ENCODE results near the gene DEPP1. TPM values are rescaled to one million over a fixed set of nuclear protein-coding genes. Genes with fewer than 3 reads are reported as not detected.
A peak's percentile ranks its signal among the peaks of the same experiment; 100 is the strongest.

The DEPP1 gene
- polyA plus RNA-seq, 2 of the 4 experiments (the other 2 are of a cell fraction): 0.46 to 0.92 TPM

- CTCF ChIA-PET: interaction anchor here (0.6 to 9.7 kb wide), 8 partner anchors 12 to 1270 kb away, joined by 3 to 69 read pairs (median 5); no protein-coding TSS in a partner anchor
- Histone ChIP-seq H3K4me1 (peaks cover 42% of the 10 kb centered on the region), H3K27ac (peak overlapping the region; percentile 76 to 90), H3K4me3 (no peak overlapping the region; the same call in 2 of the 3 replicates), H3K4me2 (peak overlapping the region; percentile 83), H3K9me3 (no peaks in the 10 kb centered on the region)
- POLR2A ChIA-PET: interaction anchor here (0.6 to 1.0 kb wide), 4 partner anchors 12 to 1305 kb away, joined by 4 to 8 read pairs (median 4); partner anchors contain the start of gene RASSF4
- 0 out of 6 replicates have a peak, but pooled peaks of 1 of the 2 experiments have one; percentile 2 for ATAC-seq
- no peak for FAIRE-seq
- DNase-seq (ENCODE audit: low read depth in 1 of 2, low spot score in 1 of 2): peak in 1 of 2 experiments; percentile 21
- TF ChIP-seq BHLHE40 (IDR thresholded peaks at IDR 0.05; ENCODE audit: low read depth, low read length): no peak
- no peak for TF ChIP-seq TP53 (CRISPR knock-in tag; IDR thresholded peaks at IDR 0.05)
- TF ChIP-seq JUN (IDR thresholded peaks at IDR 0.05): no peak
- no peak for TF ChIP-seq ESRRA (IDR thresholded peaks at IDR 0.05; ENCODE audit: borderline replicate concordance, low read length)
- 52% methylated on average over 8 of the region's 10 CpGs for WGBS (ENCODE audit: missing lambda C conversion rate)
Observed at GRCh38 chr10:44975431-44976331, 2.9 kb downstream of the DEPP1 start.

GRCh38 chr10:44974628-44975430 lies 3.8 kb downstream of the DEPP1 start:
- FAIRE-seq: no peak
- H3K27ac ChIP-seq: peak overlapping the region; percentile 76 to 90
- POLR2A ChIA-PET: no interaction called here

GRCh38 chr10:44974082-44974627 lies 4.5 kb downstream of the DEPP1 start:
- FAIRE-seq (no peak), DNase-seq (ENCODE audit: low read depth in 1 of 2, low spot score in 1 of 2) (no peak), ATAC-seq (no peak)
- Histone ChIP-seq H3K9me3 (no peaks in the 10 kb centered on the region), H3K4me2 (peak overlapping the region; percentile 83), H3K4me1 (peaks cover 26% of the 10 kb centered on the region), H3K27ac (peak overlapping the region; percentile 76 to 90), H3K4me3 (peak overlapping the region; percentile 47)
- ChIA-PET CTCF (interaction anchor here (0.8 to 9.7 kb wide), 9 partner anchors 8 to 117 kb away, joined by 3 to 69 read pairs (median 5); no protein-coding TSS in a partner anchor), POLR2A (interaction anchor here (0.6 to 1.4 kb wide), 2 partner anchors 10 to 15 kb away, joined by 3 to 5 read pairs; partner anchors contain the start of gene RASSF4)
- 55% methylated on average over 6 of the region's 7 CpGs for WGBS (ENCODE audit: missing lambda C conversion rate)
- TF ChIP-seq MYC (IDR thresholded peaks at IDR 0.05; ENCODE audit: borderline replicate concordance, low read length) (no peak), POLR2AphosphoS2 (conservative IDR thresholded peaks at IDR 0.05; ENCODE audit: low read length) (no peak), HES2 (IDR thresholded peaks at IDR 0.05) (no peak), HMGXB4 (CRISPR knock-in tag; IDR thresholded peaks at IDR 0.05; ENCODE audit: borderline replicate concordance) (no peak), ZNF302 (CRISPR knock-in tag; IDR thresholded peaks at IDR 0.05) (no peak), ESRRA (IDR thresholded peaks at IDR 0.05; ENCODE audit: borderline replicate concordance, low read length) (no peak), MAFK (IDR thresholded peaks at IDR 0.05; ENCODE audit: partially characterized antibody) (no peak), GATA3 (IDR thresholded peaks at IDR 0.05; ENCODE audit: borderline replicate concordance) (no peak), PBX3 (IDR thresholded peaks at IDR 0.05) (no peak)

More at GRCh38 chr10:44974628-44975430, 3.8 kb downstream of the DEPP1 start:
- H3K4me2 ChIP-seq: peak overlapping the region; percentile 83
- TF ChIP-seq SMC3 (IDR thresholded peaks at IDR 0.05) (peak; percentile 84), CTCF (IDR thresholded peaks at IDR 0.05) (peak; percentile 91), HDAC2 (IDR thresholded peaks at IDR 0.05) (no peak), BCL3 (IDR thresholded peaks at IDR 0.05) (peak; percentile 36; the same call in 1 of the 3 replicates), MAZ (IDR thresholded peaks at IDR 0.05; ENCODE audit: borderline replicate concordance, low read depth, low read length) (peak; percentile 24; the same call in 1 of the 2 replicates), JUN (IDR thresholded peaks at IDR 0.05) (peak; percentile 28 to 53; a peak in 2 of 5 replicates), HOXA7 (CRISPR knock-in tag; IDR thresholded peaks at IDR 0.05) (no peak), RAD21 (conservative IDR thresholded peaks at IDR 0.05 in 1 of 2, IDR thresholded peaks at IDR 0.05 in 1 of 2) (peak; percentile 47 to 75; a peak in 4 of 5 replicates)
- DNase-seq (ENCODE audit: low read depth in 1 of 2, low spot score in 1 of 2): peak; percentile 55 to 72
- H3K4me3 ChIP-seq: peak overlapping the region; percentile 47
- CTCF ChIA-PET: interaction anchor here (0.8 to 9.7 kb wide), 8 partner anchors 9 to 117 kb away, joined by 3 to 69 read pairs (median 6); no protein-coding TSS in a partner anchor
- peaks cover 33% of the 10 kb centered on the region for H3K4me1 ChIP-seq
- ATAC-seq: peak; percentile 70 to 93
- WGBS (ENCODE audit: missing lambda C conversion rate): 6% methylated on average over 29 of the region's 46 CpGs
- no peaks in the 10 kb centered on the region for H3K9me3 ChIP-seq
